ENCODE results near the gene ATXN10. TPM values are rescaled to one million over a fixed set of nuclear protein-coding genes. Genes with fewer than 3 reads are reported as not detected.

Gene ATXN10
- total RNA-seq, 2 experiments from 2014 or later = 87.1 to 101 TPM

DNA sequence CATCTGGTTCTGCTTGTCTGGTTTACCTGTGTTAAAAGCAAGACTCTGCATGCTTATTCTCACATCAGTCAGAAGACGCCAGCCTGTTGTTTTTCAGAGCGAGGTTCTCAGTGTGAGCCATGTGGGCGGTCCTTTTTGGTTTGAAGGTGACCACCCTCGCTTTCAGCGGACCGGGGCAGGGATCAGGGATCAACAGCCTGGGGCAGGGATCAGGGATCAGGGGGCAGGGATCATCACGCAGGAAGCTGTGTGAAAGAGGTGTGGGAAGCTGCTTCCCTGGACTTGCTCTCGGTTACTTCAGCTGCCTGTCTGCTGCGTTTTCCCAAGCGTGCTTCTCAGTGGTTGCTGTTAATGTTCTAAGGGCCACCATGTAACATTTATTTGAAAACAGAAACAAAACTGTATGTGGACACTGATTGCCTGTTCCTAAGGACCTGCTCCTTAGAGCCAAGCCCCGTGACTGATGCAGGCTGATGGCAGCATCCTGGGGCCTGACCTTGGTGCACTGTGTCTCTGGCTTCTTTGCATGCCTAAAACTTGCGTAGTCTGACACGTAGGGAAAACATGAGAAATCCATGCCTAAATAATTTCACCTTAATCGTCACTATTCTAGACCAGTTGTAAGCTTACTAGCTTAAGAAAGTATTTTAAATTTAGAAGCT is 146.9 kb downstream of the ATXN10 start:
- ChIA-PET CTCF (interaction anchor here (0.6 to 1.0 kb wide), 4 partner anchors 35 to 426 kb away, joined by 3 read pairs; no protein-coding TSS in a partner anchor), POLR2A (no interaction called here)
- H3K36me3 Mint-ChIP-seq (ENCODE audit: low read depth) = peaks cover 12% of the 10 kb centered on the region
- DNase-seq (no peak), ATAC-seq (no peak)
- H3K27ac Mint-ChIP-seq = no peak overlapping the region
- no peaks in the 10 kb centered on the region for H3K9me3 Mint-ChIP-seq (ENCODE audit: low read depth)
- intact Hi-C loops (cut with DNase I, micrococcal nuclease) = no loop called here
- no peaks in the 10 kb centered on the region for H3K4me1 Mint-ChIP-seq
- no peak overlapping the region for H3K4me3 Mint-ChIP-seq
- H3K27me3 Mint-ChIP-seq = no peaks in the 10 kb centered on the region

DNA sequence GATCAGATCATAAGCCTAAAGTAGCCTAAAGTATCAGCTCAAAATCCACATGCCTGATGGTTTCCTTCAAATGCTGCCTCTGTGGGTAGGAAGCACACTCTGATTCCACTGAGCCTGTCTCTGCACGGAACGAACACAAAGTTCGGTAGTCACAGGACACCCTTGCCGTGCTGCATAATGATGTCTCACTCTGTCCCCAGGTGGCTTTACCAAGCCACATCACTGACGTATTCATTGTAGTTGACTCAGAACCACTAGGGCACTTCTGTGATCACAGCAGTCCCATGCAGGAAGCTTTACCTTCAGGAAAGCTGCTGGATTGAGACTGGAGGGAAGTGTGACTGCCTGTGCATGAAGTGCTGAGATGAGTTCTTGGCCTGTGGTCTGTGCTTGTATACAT is 147.7 kb downstream of the ATXN10 start:
- Mint-ChIP-seq H3K27ac (no peak overlapping the region), H3K36me3 (ENCODE audit: low read depth) (peaks cover 13% of the 10 kb centered on the region), H3K4me1 (no peaks in the 10 kb centered on the region)

DNA sequence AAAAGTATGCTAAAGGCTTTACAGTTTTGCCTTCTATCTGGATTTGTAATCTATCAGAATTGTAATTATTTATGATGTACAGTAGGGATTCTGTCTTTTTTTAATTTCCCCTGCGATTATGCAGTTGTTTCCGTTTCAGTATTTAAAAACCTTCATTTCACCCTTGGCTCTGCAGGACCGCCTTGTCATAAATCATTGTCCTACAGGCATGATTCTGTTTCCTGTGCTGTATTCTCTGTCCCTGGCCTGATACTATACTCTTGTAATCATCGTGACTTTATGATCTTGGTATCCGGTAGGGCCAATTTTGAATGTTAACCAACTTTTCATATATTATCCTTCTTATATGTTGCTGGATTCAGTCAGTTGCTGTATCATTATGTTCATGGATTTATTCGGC is 151.7 kb downstream of the ATXN10 start:
- no peak for ATAC-seq
- intact Hi-C loops (cut with DNase I, micrococcal nuclease) = no loop called here
- no peaks in the 10 kb centered on the region for H3K4me1 Mint-ChIP-seq
- no peak for DNase-seq
- ChIA-PET CTCF (no interaction called here), POLR2A (no interaction called here)
- no peaks in the 10 kb centered on the region for H3K9me3 Mint-ChIP-seq (ENCODE audit: low read depth)
- no peak overlapping the region for H3K4me3 Mint-ChIP-seq
- no peak overlapping the region for H3K27ac Mint-ChIP-seq
- peaks cover 23% of the 10 kb centered on the region for H3K36me3 Mint-ChIP-seq (ENCODE audit: low read depth)
- H3K27me3 Mint-ChIP-seq = no peaks in the 10 kb centered on the region

More for the DNA sequence above, 147.7 kb downstream of the ATXN10 start:
- ChIA-PET POLR2A (no interaction called here), CTCF (interaction anchor here (0.6 kb wide), 2 partner anchors 35 to 427 kb away, joined by 3 read pairs; no protein-coding TSS in a partner anchor)
- Mint-ChIP-seq H3K4me3 (no peak overlapping the region), H3K9me3 (ENCODE audit: low read depth) (no peaks in the 10 kb centered on the region), H3K27me3 (no peaks in the 10 kb centered on the region)
- ATAC-seq (no peak), DNase-seq (no peak)
- intact Hi-C loops (cut with DNase I, micrococcal nuclease) = no loop called here

DNA sequence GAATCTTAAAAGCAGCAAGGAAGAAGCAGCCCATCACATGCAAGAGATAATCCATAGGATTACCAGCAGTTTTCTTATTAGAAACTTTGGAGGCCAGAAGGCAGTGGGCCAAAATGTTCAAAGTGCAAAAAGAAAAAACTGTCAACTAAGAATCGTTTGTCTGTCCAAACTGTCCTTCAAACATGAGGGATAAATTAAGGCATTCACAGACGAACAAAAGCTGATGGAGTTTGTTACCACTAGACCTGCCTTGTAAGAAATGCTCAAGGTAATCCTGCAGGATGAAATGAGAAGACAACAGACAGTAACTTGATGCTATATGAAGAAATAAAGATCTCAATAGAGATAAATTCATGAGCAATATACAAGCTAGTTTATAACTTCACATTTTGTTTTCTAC is 154.9 kb downstream of the ATXN10 start:
- ATAC-seq (no peak), DNase-seq (no peak)
- no peak overlapping the region for H3K4me3 Mint-ChIP-seq
- H3K27ac Mint-ChIP-seq = no peak overlapping the region
- peaks cover 22% of the 10 kb centered on the region for H3K36me3 Mint-ChIP-seq (ENCODE audit: low read depth)
- H3K9me3 Mint-ChIP-seq (ENCODE audit: low read depth) = no peaks in the 10 kb centered on the region
- no peaks in the 10 kb centered on the region for H3K27me3 Mint-ChIP-seq
- ChIA-PET CTCF (interaction anchor here (0.8 to 1.5 kb wide), 2 partner anchors 11 to 17 kb away, joined by 3 to 4 read pairs; no protein-coding TSS in a partner anchor), POLR2A (no interaction called here)
- intact Hi-C loops (cut with DNase I, micrococcal nuclease) = no loop called here
- H3K4me1 Mint-ChIP-seq = no peaks in the 10 kb centered on the region

DNA sequence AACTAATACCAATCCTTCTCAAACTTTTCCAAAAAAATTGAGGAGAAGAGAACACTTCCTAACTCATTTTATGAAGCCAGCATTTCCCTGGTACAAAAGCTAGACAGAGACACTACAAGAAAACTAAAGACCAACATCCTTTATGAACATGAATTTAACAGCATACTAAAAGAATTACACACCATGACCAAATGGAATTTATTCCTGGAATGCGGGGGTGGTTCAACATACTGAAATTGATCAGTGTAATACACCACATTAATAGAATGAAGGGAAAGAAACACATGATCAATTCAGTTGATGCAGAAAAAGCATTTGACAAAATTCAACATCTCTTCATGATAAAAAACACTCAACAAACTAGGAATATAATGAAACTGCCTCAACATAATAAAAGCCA is 157.2 kb downstream of the ATXN10 start:
- Mint-ChIP-seq H3K9me3 (ENCODE audit: low read depth) (no peaks in the 10 kb centered on the region), H3K4me3 (no peak overlapping the region), H3K36me3 (ENCODE audit: low read depth) (peaks cover 32% of the 10 kb centered on the region), H3K27me3 (no peaks in the 10 kb centered on the region), H3K27ac (no peak overlapping the region), H3K4me1 (no peaks in the 10 kb centered on the region)
- CTCF ChIA-PET = interaction anchor here (1.0 to 1.1 kb wide), 2 partner anchors 21 to 35 kb away, joined by 3 read pairs; no protein-coding TSS in a partner anchor
- POLR2A ChIA-PET = no interaction called here
- DNase-seq (no peak), ATAC-seq (no peak)
- intact Hi-C loops (cut with DNase I, micrococcal nuclease) = no loop called here

GRCh38 chr22:45830531-45831245 is 159.1 kb downstream of the ATXN10 start:
- peaks cover 23% of the 10 kb centered on the region for H3K36me3 Mint-ChIP-seq (ENCODE audit: low read depth)

DNA sequence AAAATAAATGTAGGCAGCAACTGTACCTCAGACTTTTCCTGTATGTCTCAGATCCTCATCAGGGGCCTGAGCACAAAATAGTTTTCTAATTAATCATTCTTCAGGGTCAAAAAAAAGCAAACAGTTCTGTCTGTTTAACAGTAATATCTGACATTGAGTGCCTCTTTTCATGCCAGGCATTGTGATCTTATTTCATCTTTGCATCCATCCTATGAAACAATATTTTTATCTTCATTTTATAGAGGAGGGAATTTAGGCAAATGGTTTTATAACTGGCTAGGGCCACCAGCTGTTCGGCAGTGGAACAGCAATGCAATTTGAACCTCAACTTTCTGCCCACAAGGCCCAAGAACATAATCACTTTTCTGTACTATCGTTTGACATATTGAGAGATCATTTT is 159.8 kb downstream of the ATXN10 start:
- ChIA-PET POLR2A (no interaction called here), CTCF (interaction anchor here (1.0 kb wide), 1 partner anchor 32 kb away, joined by 5 read pairs; no protein-coding TSS in a partner anchor)
- Mint-ChIP-seq H3K4me1 (no peaks in the 10 kb centered on the region), H3K27me3 (no peaks in the 10 kb centered on the region), H3K9me3 (ENCODE audit: low read depth) (no peaks in the 10 kb centered on the region), H3K36me3 (ENCODE audit: low read depth) (peaks cover 19% of the 10 kb centered on the region), H3K27ac (no peak overlapping the region), H3K4me3 (no peak overlapping the region)
- ATAC-seq = no peak
- no peak for DNase-seq
- intact Hi-C loops (cut with DNase I, micrococcal nuclease) = no loop called here

More at GRCh38 chr22:45830531-45831245, 159.1 kb downstream of the ATXN10 start:
- ChIA-PET CTCF (no interaction called here), POLR2A (no interaction called here)
- DNase-seq (no peak), ATAC-seq (peak; percentile 73)
- H3K4me3 Mint-ChIP-seq = no peak overlapping the region
- H3K27ac Mint-ChIP-seq = peak overlapping the region; percentile 8
- intact Hi-C loops (cut with DNase I, micrococcal nuclease) = no loop called here
- no peaks in the 10 kb centered on the region for H3K9me3 Mint-ChIP-seq (ENCODE audit: low read depth)
- no peaks in the 10 kb centered on the region for H3K4me1 Mint-ChIP-seq
- no peaks in the 10 kb centered on the region for H3K27me3 Mint-ChIP-seq

- no peak for ATAC-seq
- Mint-ChIP-seq H3K27ac (no peak overlapping the region), H3K4me3 (no peak overlapping the region), H3K27me3 (no peaks in the 10 kb centered on the region), H3K9me3 (ENCODE audit: low read depth) (no peaks in the 10 kb centered on the region), H3K4me1 (no peaks in the 10 kb centered on the region), H3K36me3 (ENCODE audit: low read depth) (peaks cover 20% of the 10 kb centered on the region)
- POLR2A ChIA-PET = no interaction called here
- no peak for DNase-seq
- intact Hi-C loops (cut with DNase I, micrococcal nuclease) = no loop called here
- CTCF ChIA-PET = interaction anchor here (1.0 kb wide), 1 partner anchor 31 kb away, joined by 5 read pairs; no protein-coding TSS in a partner anchor
These were observed 160.5 kb downstream of the ATXN10 start for GRCh38 chr22:45832180-45832579.

- intact Hi-C loops (cut with DNase I, micrococcal nuclease) = no loop called here
- no peaks in the 10 kb centered on the region for H3K4me1 Mint-ChIP-seq
- ChIA-PET CTCF (no interaction called here), POLR2A (no interaction called here)
- H3K4me3 Mint-ChIP-seq = no peak overlapping the region
- no peak overlapping the region for H3K27ac Mint-ChIP-seq
- ATAC-seq (no peak), DNase-seq (no peak)
- peaks cover 19% of the 10 kb centered on the region for H3K36me3 Mint-ChIP-seq (ENCODE audit: low read depth)
- no peaks in the 10 kb centered on the region for H3K27me3 Mint-ChIP-seq
- no peaks in the 10 kb centered on the region for H3K9me3 Mint-ChIP-seq (ENCODE audit: low read depth)
These were observed 161.4 kb downstream of the ATXN10 start for GRCh38 chr22:45832959-45833580.

- intact Hi-C loops (cut with DNase I, micrococcal nuclease) = no loop called here
- ChIA-PET POLR2A (no interaction called here), CTCF (interaction anchor here (0.7 kb wide), 1 partner anchor 125 kb away, joined by 3 read pairs; no protein-coding TSS in a partner anchor)
- no peak for ATAC-seq
- no peak overlapping the region for H3K27ac Mint-ChIP-seq
- no peaks in the 10 kb centered on the region for H3K4me1 Mint-ChIP-seq
- DNase-seq = no peak
- H3K36me3 Mint-ChIP-seq (ENCODE audit: low read depth) = peaks cover 22% of the 10 kb centered on the region
- no peaks in the 10 kb centered on the region for H3K27me3 Mint-ChIP-seq
- H3K4me3 Mint-ChIP-seq = no peak overlapping the region
- H3K9me3 Mint-ChIP-seq (ENCODE audit: low read depth) = no peaks in the 10 kb centered on the region
These were observed 162.0 kb downstream of the ATXN10 start for GRCh38 chr22:45833613-45834012.

DNA sequence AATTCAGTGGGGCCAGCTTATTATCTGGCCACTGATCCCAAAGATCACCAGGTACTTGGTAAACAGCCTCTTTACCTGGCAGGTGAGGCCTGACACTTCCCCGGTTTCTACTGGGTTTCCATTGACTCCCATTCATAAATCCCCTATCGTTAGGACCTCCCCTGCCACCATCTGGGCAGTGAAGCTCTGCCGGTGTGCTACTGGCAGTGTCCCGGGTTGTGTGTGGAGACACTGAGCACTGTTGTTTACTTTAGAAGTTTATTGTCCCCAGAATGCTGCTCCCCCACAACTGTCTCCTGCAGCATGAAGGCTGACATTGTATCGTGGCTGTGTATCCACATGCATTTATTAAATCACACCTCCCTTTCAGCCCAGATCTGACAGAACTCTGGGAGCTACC is 162.6 kb downstream of the ATXN10 start:
- ATAC-seq = no peak
- intact Hi-C loops (cut with DNase I, micrococcal nuclease) = no loop called here
- no peak for DNase-seq
- Mint-ChIP-seq H3K27ac (no peak overlapping the region), H3K36me3 (ENCODE audit: low read depth) (peaks cover 20% of the 10 kb centered on the region), H3K27me3 (no peaks in the 10 kb centered on the region), H3K9me3 (ENCODE audit: low read depth) (no peaks in the 10 kb centered on the region), H3K4me1 (no peaks in the 10 kb centered on the region), H3K4me3 (no peak overlapping the region)
- ChIA-PET POLR2A (interaction anchor here (0.6 kb wide), 1 partner anchor 102 kb away, joined by 5 read pairs; no protein-coding TSS in a partner anchor), CTCF (interaction anchor here (0.7 kb wide), 1 partner anchor 125 kb away, joined by 3 read pairs; no protein-coding TSS in a partner anchor)

Data from activated CD4-positive, alpha-beta T cell treated with anti-CD3 and anti-CD28 coated beads for 36 hours (primary cell).